UCSD-AML1 (cell line): ENCODE measurements around the gene RANBP6.

Source experiments
- DNase-seq: peaks from one replicate; lab custom pipeline; 2025; ENCODE audit not compliant: unreplicated experiment; lab: John Stamatoyannopoulos, UW

The RANBP6 gene

DNA sequence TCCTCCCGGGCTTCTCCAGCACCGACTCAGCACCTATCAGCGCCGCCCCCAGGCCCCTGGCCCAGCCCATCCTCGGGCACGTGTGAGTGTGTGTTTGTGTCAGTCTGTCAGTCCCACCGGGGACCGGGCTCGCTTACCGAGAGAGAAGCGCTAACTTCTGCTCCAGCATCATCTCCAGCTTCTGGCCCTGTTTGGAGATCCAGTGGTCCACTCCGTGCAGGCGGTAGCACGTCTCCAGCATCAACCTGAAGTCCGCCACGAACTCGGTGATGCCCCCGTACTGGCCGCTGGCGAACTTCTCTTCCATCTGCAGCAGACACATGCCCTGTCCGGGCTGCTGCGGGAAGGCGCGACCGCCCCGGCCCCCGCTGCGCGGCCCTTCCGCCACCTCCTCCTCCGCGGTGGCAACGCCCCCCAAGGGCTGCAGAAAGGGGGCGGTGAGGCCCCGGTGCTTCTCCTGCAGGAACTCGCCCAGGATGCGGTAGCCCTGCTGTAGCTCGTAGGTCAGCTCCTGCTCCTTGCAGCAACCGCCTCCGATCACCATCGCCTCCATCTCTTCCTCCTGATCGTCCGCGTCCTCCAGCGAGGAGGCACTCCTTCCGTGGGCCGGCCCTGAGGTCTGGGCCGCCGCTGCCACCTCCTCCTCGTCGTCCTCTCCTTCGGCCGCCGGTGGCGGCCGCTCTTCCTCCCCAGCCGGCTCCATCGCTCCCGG lies 8.2 kb downstream of the RANBP6 start:
- DNase-seq = peak; percentile 90

DNA sequence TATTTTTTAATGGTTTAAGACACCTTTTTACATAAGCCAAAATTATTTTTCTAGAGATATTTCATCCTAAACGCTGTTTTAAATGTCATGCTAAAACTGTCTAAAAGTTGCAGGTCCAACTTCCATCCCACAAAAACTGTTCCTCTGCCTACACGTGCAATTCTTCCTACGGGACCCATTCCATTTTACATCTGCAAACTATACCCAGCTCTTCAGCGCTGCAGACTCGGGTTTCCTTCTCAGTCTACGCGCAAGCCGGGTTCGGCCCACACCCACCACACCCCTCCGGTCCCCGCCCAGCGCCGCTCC lies 8.7 kb downstream of the RANBP6 start:
- no peak for DNase-seq

DNA sequence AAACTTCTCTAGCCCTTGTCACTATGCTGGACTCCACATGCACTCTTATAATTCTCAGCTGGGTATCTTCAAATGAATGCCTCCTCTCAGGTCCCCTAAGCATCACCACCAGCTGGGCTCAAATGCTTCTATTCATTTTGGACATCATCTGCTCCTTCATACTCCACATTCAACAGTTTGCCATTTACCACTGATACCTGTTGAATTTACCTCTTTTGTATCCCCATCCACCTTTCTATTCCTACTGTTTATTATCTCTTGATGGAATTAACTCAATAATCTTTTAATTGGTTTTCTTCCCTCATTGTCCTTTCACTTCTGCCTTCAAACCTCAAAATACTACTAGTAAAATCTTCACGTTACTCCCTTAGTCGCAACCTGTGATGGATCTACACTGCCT lies 14.5 kb downstream of the RANBP6 start:
- DNase-seq = no peak

DNA sequence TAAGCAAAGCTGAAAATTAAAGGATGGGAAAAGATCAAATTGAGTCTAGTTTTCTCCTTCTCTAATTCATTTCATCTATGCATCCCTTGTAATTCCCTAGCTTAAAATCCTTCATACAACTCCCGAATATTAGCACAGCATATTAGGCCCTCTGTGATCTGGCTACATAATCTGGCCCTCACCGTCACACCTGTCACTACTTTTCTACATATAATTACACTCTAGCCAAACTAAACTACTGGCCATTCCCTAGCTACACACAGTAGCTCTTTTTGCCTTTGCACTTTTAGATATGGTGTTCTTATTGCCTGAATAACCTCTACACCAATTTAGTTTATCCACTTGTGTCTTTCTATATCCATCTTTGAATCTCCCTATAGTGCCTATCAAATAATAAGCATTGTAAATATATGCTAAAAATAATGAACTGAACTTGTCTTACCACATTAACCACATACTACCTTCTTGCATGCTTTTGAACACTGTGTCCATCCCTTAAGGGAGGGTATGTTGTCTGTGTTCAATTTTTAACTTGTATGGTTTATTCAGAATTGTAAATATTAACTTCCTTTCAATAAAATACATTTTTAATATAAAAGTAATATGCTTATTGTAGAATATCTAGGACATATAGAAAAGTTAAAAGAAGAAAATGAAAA lies 15.9 kb downstream of the RANBP6 start:
- DNase-seq = no peak

DNA sequence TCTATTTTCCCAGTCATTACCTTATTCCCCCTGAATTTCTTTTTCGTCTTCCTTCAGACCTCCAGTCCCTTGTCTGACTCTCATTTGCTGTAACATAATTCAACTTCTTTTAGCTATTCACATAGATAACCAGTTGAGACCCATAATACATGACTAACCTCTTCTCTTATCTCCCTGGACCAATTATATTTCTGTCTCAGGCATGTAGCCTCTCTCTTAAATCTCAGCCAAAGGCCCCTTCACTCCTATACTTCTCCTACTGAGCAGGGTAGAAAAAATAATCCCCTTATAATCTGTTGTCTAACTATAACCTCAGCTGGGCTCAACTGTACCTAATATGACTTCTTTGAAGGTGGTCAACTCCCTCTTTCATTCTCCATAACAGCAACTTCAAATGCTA lies 20.9 kb downstream of the RANBP6 start:
- DNase-seq = no peak

DNA sequence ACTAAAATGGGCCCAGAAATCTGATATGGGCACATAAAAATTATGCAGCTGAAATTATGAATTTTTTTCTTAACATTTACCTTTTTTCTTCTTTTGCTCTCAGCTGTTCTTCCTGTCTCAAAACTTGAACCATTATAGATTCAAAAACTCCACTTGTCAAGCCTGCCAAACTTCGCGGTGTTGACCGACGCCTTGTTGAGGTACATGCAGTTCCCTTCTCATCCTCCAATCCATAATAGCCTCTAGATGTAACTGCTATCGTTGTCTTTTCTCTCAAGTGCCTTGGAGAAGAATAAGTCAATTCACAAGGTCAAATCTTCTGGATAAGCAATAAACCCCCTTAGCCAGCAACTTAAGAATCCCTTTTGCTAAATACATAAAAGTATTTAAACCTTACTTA lies 27.2 kb downstream of the RANBP6 start:
- DNase-seq = no peak

DNA sequence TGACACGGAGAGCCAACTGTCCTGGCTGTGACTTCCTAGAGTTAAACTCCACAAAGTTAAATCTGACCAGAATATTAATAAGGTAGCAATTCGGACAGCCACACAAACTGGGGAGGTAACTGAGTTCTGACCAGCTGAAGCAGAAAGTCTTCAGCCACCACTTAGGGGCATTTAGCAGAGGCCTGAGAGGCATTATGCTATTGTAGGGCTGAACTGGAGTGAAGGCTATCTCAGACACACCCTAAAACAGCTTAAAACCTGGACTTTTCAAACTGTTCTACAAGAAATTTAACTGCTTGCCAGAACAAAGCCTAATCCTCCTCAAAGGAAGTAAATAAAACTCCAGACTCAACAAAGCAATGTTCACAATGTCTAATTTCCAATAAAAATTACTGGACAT lies 32.4 kb downstream of the RANBP6 start:
- DNase-seq = no peak

DNA sequence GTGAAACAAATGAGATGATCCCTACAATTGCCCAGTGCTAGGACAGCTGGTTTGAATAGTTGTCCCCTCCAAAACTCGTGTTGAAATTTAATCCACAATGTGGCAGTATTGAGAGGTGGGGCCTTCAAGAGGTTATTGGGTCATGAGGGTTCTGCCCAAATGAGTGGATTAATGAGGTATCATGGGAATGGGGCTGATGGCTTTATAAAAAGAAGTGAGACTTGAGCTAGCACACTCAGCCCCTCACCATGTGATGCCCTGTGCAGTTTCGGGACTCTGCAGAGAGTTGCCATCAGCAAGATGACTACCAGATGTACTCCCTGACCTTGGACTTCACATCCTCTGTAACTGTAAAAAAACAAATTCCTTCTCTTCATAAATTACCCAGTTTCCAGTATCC lies 33.1 kb downstream of the RANBP6 start:
- no peak for DNase-seq

DNA sequence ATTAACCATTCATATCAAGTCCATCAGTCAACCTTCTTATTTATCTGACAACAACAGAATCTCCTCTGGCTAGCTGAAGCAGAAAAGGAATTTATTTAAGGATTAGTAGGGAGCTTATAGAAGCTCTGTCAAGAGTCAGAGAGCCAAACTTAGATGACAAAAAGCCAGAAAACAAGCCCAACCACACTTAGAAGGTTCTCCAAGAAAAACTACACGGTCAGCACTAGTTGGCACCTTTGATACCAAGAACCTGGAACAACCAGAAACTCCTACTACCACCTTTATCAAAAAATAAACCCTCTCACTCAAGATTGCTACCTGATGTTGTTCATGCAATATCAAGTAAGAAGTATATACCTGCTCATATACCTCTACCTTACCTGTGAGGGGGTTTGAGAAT lies 36.9 kb downstream of the RANBP6 start:
- DNase-seq = no peak

DNA sequence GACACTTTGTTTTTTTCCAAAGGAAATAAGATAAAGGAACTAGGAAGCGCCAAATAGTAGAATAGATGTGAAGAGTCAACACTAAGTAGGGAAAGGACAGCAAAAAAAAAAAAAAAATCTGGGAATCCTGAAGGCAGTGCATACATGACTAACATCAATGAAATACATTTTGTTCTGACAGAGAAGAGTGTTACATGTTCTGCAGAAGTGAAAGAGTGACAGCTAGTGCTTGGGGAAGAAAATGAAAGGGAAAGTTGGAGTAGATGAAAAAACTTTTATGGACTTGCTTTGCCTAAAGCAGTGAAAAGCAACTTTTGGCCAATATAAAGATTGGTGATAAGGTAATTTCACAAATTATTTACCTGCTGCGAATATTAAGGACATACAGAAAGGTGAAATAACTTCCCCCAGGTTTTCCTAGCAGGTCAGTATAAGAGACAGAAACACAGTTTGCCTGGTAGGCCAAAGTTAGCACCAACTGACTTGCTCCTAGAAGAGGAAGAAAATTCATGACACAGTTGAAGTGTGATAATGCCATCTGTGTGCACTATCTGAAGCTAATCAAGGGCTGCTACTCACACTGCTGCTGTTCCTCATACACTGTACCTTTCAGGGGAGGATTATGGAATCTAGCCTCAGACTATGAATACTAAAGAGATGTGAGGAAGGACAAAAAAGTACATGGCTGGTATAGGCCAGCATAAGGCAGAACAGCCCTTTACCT lies 38.6 kb downstream of the RANBP6 start:
- no peak for DNase-seq

DNA sequence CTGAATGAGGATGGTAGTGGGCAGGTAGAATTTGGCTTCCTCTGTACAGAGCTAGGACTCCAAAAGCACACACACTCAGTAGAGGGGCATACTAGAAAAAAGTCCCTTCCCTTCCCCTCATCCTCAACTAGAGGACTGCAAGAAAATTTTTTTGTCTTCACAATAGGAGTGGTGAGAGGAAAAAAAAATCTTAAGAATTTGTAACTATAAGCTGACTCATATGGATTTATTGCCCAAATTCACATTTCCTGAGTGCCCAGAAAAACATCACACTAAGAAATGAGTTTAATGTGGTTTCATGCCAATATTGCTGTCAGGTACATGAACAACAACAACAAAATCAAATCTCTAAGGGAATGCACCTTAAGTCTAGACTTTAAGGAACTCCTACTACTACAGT lies 43.7 kb downstream of the RANBP6 start:
- no peak for DNase-seq
